CD4-positive, alpha-beta T cell (primary cell): ENCODE data around the gene OSBPL3. TPM values are rescaled to one million over a fixed set of nuclear protein-coding genes. Genes with fewer than 3 reads are reported as not detected.

ENCODE experiments used
- ATAC-seq: fragments of 200-7000 bp; cut with Tn5 transposase; one replicate; pipeline ENCODE4 v1.10.0; 2022; ENCODE audit warnings: mild to moderate bottlenecking; ENCODE audit not compliant: poor library complexity
- CTCF ChIA-PET: fragments of 350-600 bp; sonication (Branson Sonifier 250); formaldehyde crosslinking; loops from one replicate; lab custom pipeline; 2021; ENCODE audit warnings: antibody characterized with exemption, inconsistent platforms; lab: Charles Lee
- POLR2A ChIA-PET: fragments of 350-600 bp; sonication (Branson Sonifier 250); formaldehyde crosslinking; loops from one replicate; lab custom pipeline; 2021; ENCODE audit warnings: antibody characterized with exemption, inconsistent platforms; lab: Charles Lee
- DNase-seq, 14 experiments: peaks; one replicate each; pipeline ENCODE4 v3.0.0-alpha.2; 2013 to 2020; ENCODE audit warnings: mixed read lengths in 2 of 14
- H3K27ac ChIP-seq, 2 donors: one replicate each; pipeline versions ENCODE4 v1.5.1 to v1.7.0; 2013; ENCODE audit warnings: low read length in 2 of 2, low read depth in 1 of 2, mild to moderate bottlenecking in 1 of 2
- H3K27me3 ChIP-seq, 2 experiments: 1 replicate in 1 of 2; 2 replicates in 1 of 2; pipeline versions ENCODE4 v1.6.1 to v1.7.0; 2013; ENCODE audit warnings: low read length in 2 of 2, control low read depth in 1 of 2, mild to moderate bottlenecking in 1 of 2, moderate library complexity in 1 of 2; ENCODE audit not compliant: insufficient read depth in 2 of 2, control insufficient read depth in 1 of 2
- H3K36me3 ChIP-seq: one replicate; pipeline ENCODE4 v1.6.1; 2013; ENCODE audit warnings: low read length, control low read depth; ENCODE audit not compliant: insufficient read depth
- H3K4me1 ChIP-seq: one replicate; pipeline ENCODE4 v1.6.1; 2013; ENCODE audit warnings: low read length, control low read depth; ENCODE audit not compliant: insufficient read depth
- H3K4me3 ChIP-seq: one replicate; pipeline ENCODE4 v1.5.1; 2013; ENCODE audit warnings: mild to moderate bottlenecking, low read length, moderate library complexity
- H3K9me3 ChIP-seq, 2 experiments: 1 replicate in 1 of 2; 2 replicates in 1 of 2; pipeline versions ENCODE4 v1.6.1 to v1.7.0; 2013; ENCODE audit warnings: low read length in 2 of 2, mild to moderate bottlenecking in 2 of 2, control low read depth in 1 of 2, moderate library complexity in 1 of 2; ENCODE audit not compliant: control insufficient read depth in 1 of 2, insufficient read depth in 1 of 2
- H3K27ac Mint-ChIP-seq: one replicate; pipeline ENCODE4 v1.8.0; 2020; ENCODE audit warnings: mixed read lengths
- H3K27me3 Mint-ChIP-seq: one replicate; pipeline ENCODE4 v1.8.0; 2021; ENCODE audit warnings: mixed read lengths
- H3K36me3 Mint-ChIP-seq: one replicate; pipeline ENCODE4 v1.8.0; 2021; ENCODE audit warnings: low read depth, mixed read lengths
- H3K4me1 Mint-ChIP-seq: one replicate; pipeline ENCODE4 v1.8.0; 2021; ENCODE audit warnings: low read depth, mixed read lengths
- H3K4me3 Mint-ChIP-seq: one replicate; pipeline ENCODE4 v1.8.0; 2020; ENCODE audit warnings: mild to moderate bottlenecking, mixed read lengths
- H3K9me3 Mint-ChIP-seq: one replicate; pipeline ENCODE4 v1.8.0; 2020; ENCODE audit warnings: mixed read lengths
- CTCF ChIP-seq: fragments of 200-600 bp; IDR thresholded peaks from one replicate; pipeline ENCODE4 v1.8.0; 2022; ENCODE audit warnings: antibody characterized with exemption, mild to moderate bottlenecking
- intact Hi-C, 2 experiments: fragments of 100-400 bp; cut with DNase I in 1 of 2; cut with micrococcal nuclease in 1 of 2; formaldehyde crosslinking; loops; one replicate each; pipeline versions ENCODE4 v1.15.1 to v1.9.0; 2023 to 2025; cut with DNase I, micrococcal nuclease
- total RNA-seq, 174 experiments: library from RNA in 2 of 174; stranded (reverse) in 2 of 174; gene quantifications; one replicate each; pipeline ENCODE4 v1.2.3 and lab custom pipeline; 2021 to 2026

The OSBPL3 gene
- total RNA-seq, 2 experiments from 2014 or later = 25.4 to 25.9 TPM

GRCh38 chr7:24881623-24882022 is 98.4 kb downstream of the OSBPL3 start:
- H3K27me3 Mint-ChIP-seq = no peaks in the 10 kb centered on the region
- Histone ChIP-seq H3K27ac (no peak overlapping the region), H3K9me3 (no peaks in the 10 kb centered on the region), H3K36me3 (peaks cover 12% of the 10 kb centered on the region), H3K4me1 (peaks cover 12% of the 10 kb centered on the region), H3K27me3 (no peaks in the 10 kb centered on the region), H3K4me3 (no peak overlapping the region)
- no peak for TF ChIP-seq CTCF
- H3K9me3 Mint-ChIP-seq = no peaks in the 10 kb centered on the region
- peaks cover 34% of the 10 kb centered on the region for H3K4me1 Mint-ChIP-seq
- peaks cover 32% of the 10 kb centered on the region for H3K36me3 Mint-ChIP-seq
- ChIA-PET POLR2A (no interaction called here), CTCF (interaction anchor here (1.1 kb wide), 1 partner anchor 100 kb away, joined by 3 read pairs; no protein-coding TSS in a partner anchor)
- intact Hi-C loops = no loop called here
- DNase-seq (no peak), ATAC-seq (no peak)
- H3K4me3 Mint-ChIP-seq = no peak overlapping the region
- H3K27ac Mint-ChIP-seq = no peak overlapping the region

GRCh38 chr7:24880886-24881285 is 99.1 kb downstream of the OSBPL3 start:
- H3K27ac Mint-ChIP-seq = no peak overlapping the region

GRCh38 chr7:24879291-24879690 is 100.7 kb downstream of the OSBPL3 start:
- peaks cover 34% of the 10 kb centered on the region for H3K4me1 Mint-ChIP-seq
- POLR2A ChIA-PET = no interaction called here
- no peak overlapping the region for H3K4me3 Mint-ChIP-seq
- H3K4me1 ChIP-seq = peaks cover 12% of the 10 kb centered on the region
- intact Hi-C loops = no loop called here
- no peaks in the 10 kb centered on the region for H3K27me3 ChIP-seq
- no peak overlapping the region for H3K4me3 ChIP-seq
- no peaks in the 10 kb centered on the region for H3K9me3 ChIP-seq
- H3K27me3 Mint-ChIP-seq = no peaks in the 10 kb centered on the region
- peaks cover 10% of the 10 kb centered on the region for H3K36me3 Mint-ChIP-seq
- no peak for DNase-seq
- H3K27ac Mint-ChIP-seq = no peak overlapping the region
- TF ChIP-seq CTCF = no peak
- CTCF ChIA-PET = no interaction called here
- no peak overlapping the region for H3K27ac ChIP-seq
- no peak for ATAC-seq
- no peaks in the 10 kb centered on the region for H3K9me3 Mint-ChIP-seq
- H3K36me3 ChIP-seq = peaks cover 2% of the 10 kb centered on the region

More at GRCh38 chr7:24880886-24881285, 99.1 kb downstream of the OSBPL3 start:
- Mint-ChIP-seq H3K27me3 (no peaks in the 10 kb centered on the region), H3K4me1 (peaks cover 34% of the 10 kb centered on the region), H3K9me3 (no peaks in the 10 kb centered on the region), H3K36me3 (peaks cover 25% of the 10 kb centered on the region), H3K4me3 (no peak overlapping the region)
- Histone ChIP-seq H3K9me3 (no peaks in the 10 kb centered on the region), H3K36me3 (peaks cover 6% of the 10 kb centered on the region), H3K4me1 (peaks cover 12% of the 10 kb centered on the region), H3K27ac (no peak overlapping the region), H3K4me3 (no peak overlapping the region), H3K27me3 (no peaks in the 10 kb centered on the region)
- no peak for ATAC-seq
- ChIA-PET CTCF (interaction anchor here (1.1 kb wide), 1 partner anchor 101 kb away, joined by 3 read pairs; no protein-coding TSS in a partner anchor), POLR2A (no interaction called here)
- no peak for DNase-seq
- intact Hi-C loops = no loop called here
- no peak for TF ChIP-seq CTCF
